Neuronal stem cell (in vitro differentiated cells): Measurements from ENCODE around the gene HRH3.

ENCODE experiments used
- DNase-seq: peaks from one replicate; pipeline ENCODE4 v3.0.0-alpha.2; 2013; ENCODE audit warnings: low spot score
- H2AFZ ChIP-seq: one replicate; pipeline ENCODE4 v1.6.1; 2013; ENCODE audit warnings: mild to moderate bottlenecking, low read length, inconsistent platforms
- H2AK5ac ChIP-seq: 2 replicates; pipeline ENCODE4 v1.6.1; 2013; ENCODE audit warnings: low read depth, mild to moderate bottlenecking, inconsistent platforms, low read length, moderate library complexity, mixed read lengths
- H2BK120ac ChIP-seq: 2 replicates; pipeline ENCODE4 v1.6.1; 2013; ENCODE audit warnings: low read depth, mild to moderate bottlenecking, inconsistent platforms, low read length, moderate library complexity, mixed read lengths
- H2BK12ac ChIP-seq: one replicate; pipeline ENCODE4 v1.6.1; 2013; ENCODE audit warnings: low read length, inconsistent platforms
- H2BK15ac ChIP-seq: 2 replicates; pipeline ENCODE4 v1.6.1; 2013; ENCODE audit warnings: mild to moderate bottlenecking, low read length, inconsistent platforms, mixed read lengths
- H2BK5ac ChIP-seq: one replicate; pipeline ENCODE4 v1.6.1; 2013; ENCODE audit warnings: inconsistent platforms, mild to moderate bottlenecking, low read length, moderate library complexity
- H3K14ac ChIP-seq: one replicate; pipeline ENCODE4 v1.6.1; 2013; ENCODE audit warnings: low read length, inconsistent platforms
- H3K18ac ChIP-seq: 2 replicates; pipeline ENCODE4 v1.6.1; 2013; ENCODE audit warnings: low read length, inconsistent platforms
- H3K23ac ChIP-seq: 2 replicates; pipeline ENCODE4 v1.6.1; 2013; ENCODE audit warnings: low read depth, mild to moderate bottlenecking, mixed read lengths, low read length, inconsistent platforms; ENCODE audit not compliant: poor library complexity
- H3K27ac ChIP-seq: replicated peaks from 3 replicates; pipeline ENCODE4 v1.5.1; 2013; ENCODE audit warnings: low read length, inconsistent platforms
- H3K27me3 ChIP-seq, 3 experiments: 2 replicates each; pipeline ENCODE4 v1.6.1; 2013; ENCODE audit warnings: low read length in 3 of 3, mild to moderate bottlenecking in 2 of 3, inconsistent platforms in 1 of 3, low read depth in 1 of 3, mixed read lengths in 1 of 3, moderate library complexity in 1 of 3; ENCODE audit not compliant: control insufficient read depth in 3 of 3, insufficient read depth in 3 of 3
- H3K36me3 ChIP-seq, 2 donors: replicated peaks in 1 of 2; 2 replicates each; pipeline ENCODE4 v1.6.1; 2013; ENCODE audit warnings: low read length in 2 of 2; ENCODE audit not compliant: control insufficient read depth in 2 of 2, insufficient read depth in 2 of 2
- H3K4ac ChIP-seq: 2 replicates; pipeline ENCODE4 v1.6.1; 2013; ENCODE audit warnings: inconsistent platforms, mild to moderate bottlenecking, low read length, moderate library complexity
- H3K4me1 ChIP-seq, 2 donors: 1 replicate in 1 of 2; 2 replicates in 1 of 2; pipeline ENCODE4 v1.6.1; 2013; ENCODE audit warnings: low read length in 2 of 2, low read depth in 1 of 2; ENCODE audit not compliant: control insufficient read depth in 2 of 2, insufficient read depth in 1 of 2
- H3K4me2 ChIP-seq: one replicate; pipeline ENCODE4 v1.6.1; 2013; ENCODE audit warnings: mild to moderate bottlenecking, low read length, inconsistent platforms; ENCODE audit not compliant: insufficient read depth, poor library complexity, severe bottlenecking
- H3K4me3 ChIP-seq, 2 donors: 2 replicates each; pipeline ENCODE4 v1.5.1; 2013; ENCODE audit warnings: low read length in 2 of 2, mild to moderate bottlenecking in 2 of 2, inconsistent platforms in 1 of 2, moderate library complexity in 1 of 2
- H3K79me1 ChIP-seq: one replicate; pipeline ENCODE4 v1.6.1; 2013; ENCODE audit warnings: low read depth, mild to moderate bottlenecking, inconsistent platforms, low read length, moderate library complexity
- H3K9ac ChIP-seq: one replicate; pipeline ENCODE4 v1.6.1; 2013; ENCODE audit warnings: mild to moderate bottlenecking, low read depth, low read length, inconsistent platforms; ENCODE audit not compliant: poor library complexity
- H3K9me3 ChIP-seq, 2 donors: replicated peaks in 1 of 2; 2 replicates each; pipeline versions ENCODE3 to v1.6.1; 2013; ENCODE audit warnings: low read length in 2 of 2, mild to moderate bottlenecking in 2 of 2, inconsistent platforms in 1 of 2, low read depth in 1 of 2, mixed read lengths in 1 of 2, moderate library complexity in 1 of 2; ENCODE audit not compliant: control insufficient read depth in 2 of 2, insufficient read depth in 1 of 2
- H4K8ac ChIP-seq: one replicate; pipeline ENCODE4 v1.6.1; 2013; ENCODE audit warnings: low read depth, mild to moderate bottlenecking, inconsistent platforms, low read length, moderate library complexity
- H4K91ac ChIP-seq: one replicate; pipeline ENCODE4 v1.6.1; 2013; ENCODE audit warnings: low read length, low read depth, mild to moderate bottlenecking, inconsistent platforms; ENCODE audit not compliant: poor library complexity
- WGBS, 2 donors: extraction: QIAGEN DNeasy Blood & Tissue Kit; methylation state at CpG; one replicate each; pipeline ENCODE4 v1.1.7; 2013; ENCODE audit warnings: missing lambda C conversion rate in 2 of 2, mixed read lengths in 1 of 2; ENCODE audit not compliant: insufficient read length in 2 of 2, insufficient replicate concordance in 1 of 2; ENCODE audit errors: extremely low coverage in 2 of 2; 5-methylcytosine and 5-hydroxymethylcytosine counted together

Gene HRH3

GRCh38 chr20:62232770-62233645 lies 12.9 kb upstream of the HRH3 start:
- Histone ChIP-seq H3K23ac (peak overlapping the region; percentile 1), H3K4me3 (no peak overlapping the region), H2BK120ac (no peak overlapping the region), H3K4me2 (no peak overlapping the region), H4K8ac (no peak overlapping the region), H3K18ac (no peak overlapping the region), H2AFZ (no peak overlapping the region), H3K9ac (no peak overlapping the region), H3K27ac (no peak overlapping the region), H2AK5ac (peak overlapping the region; percentile 88), H2BK5ac (no peak overlapping the region), H3K4ac (no peak overlapping the region), H4K91ac (no peak overlapping the region), H3K27me3 (no peaks in the 10 kb centered on the region), H2BK15ac (no peak overlapping the region), H3K4me1 (peaks cover 29 to 38% of the 10 kb centered on the region in 2 donors), H2BK12ac (no peak overlapping the region), H3K36me3 (no peaks in the 10 kb centered on the region), H3K9me3 (peaks cover 0 to 7% of the 10 kb centered on the region in 2 donors), H3K79me1 (no peaks in the 10 kb centered on the region), H3K14ac (no peak overlapping the region)
- no CpG with 5 or more reads among the region's 18 CpGs for WGBS, 2 donors
- DNase-seq = no peak

GRCh38 chr20:62232194-62232593 lies 12.1 kb upstream of the HRH3 start:
- peak overlapping the region; percentile 59 for H3K18ac ChIP-seq
- H3K27ac ChIP-seq = no peak overlapping the region
- H2BK12ac ChIP-seq = no peak overlapping the region
- H3K9ac ChIP-seq = no peak overlapping the region
- H2AK5ac ChIP-seq = peak overlapping the region; percentile 88
- no peak overlapping the region for H4K8ac ChIP-seq
- no peak overlapping the region for H2AFZ ChIP-seq
- peaks cover 0 to 7% of the 10 kb centered on the region in 2 donors for H3K9me3 ChIP-seq
- no peak overlapping the region for H3K14ac ChIP-seq
- no peak overlapping the region for H3K4ac ChIP-seq
- no peaks in the 10 kb centered on the region for H3K79me1 ChIP-seq
- H3K23ac ChIP-seq = no peak overlapping the region
- no peak for DNase-seq
- no peak overlapping the region for H3K4me2 ChIP-seq
- no peak overlapping the region for H2BK5ac ChIP-seq
- H3K27me3 ChIP-seq = peaks cover 0 to 8% (median 0%) of the 10 kb centered on the region in 3 experiments
- WGBS, 2 donors = no CpG with 5 or more reads among the region's 7 CpGs
- H3K4me1 ChIP-seq = peaks cover 25 to 31% of the 10 kb centered on the region in 2 donors
- no peak overlapping the region for H3K4me3 ChIP-seq
- H3K36me3 ChIP-seq = no peaks in the 10 kb centered on the region
- peak overlapping the region; percentile 62 for H4K91ac ChIP-seq
- peak overlapping the region; percentile 69 for H2BK15ac ChIP-seq
- H2BK120ac ChIP-seq = peak overlapping the region; percentile 13

- Histone ChIP-seq H3K9me3 (peaks cover 0 to 7% of the 10 kb centered on the region in 2 donors), H3K4me2 (no peak overlapping the region)
Measured at GRCh38 chr20:62231292-62231691, 11.2 kb upstream of the HRH3 start.

DNA sequence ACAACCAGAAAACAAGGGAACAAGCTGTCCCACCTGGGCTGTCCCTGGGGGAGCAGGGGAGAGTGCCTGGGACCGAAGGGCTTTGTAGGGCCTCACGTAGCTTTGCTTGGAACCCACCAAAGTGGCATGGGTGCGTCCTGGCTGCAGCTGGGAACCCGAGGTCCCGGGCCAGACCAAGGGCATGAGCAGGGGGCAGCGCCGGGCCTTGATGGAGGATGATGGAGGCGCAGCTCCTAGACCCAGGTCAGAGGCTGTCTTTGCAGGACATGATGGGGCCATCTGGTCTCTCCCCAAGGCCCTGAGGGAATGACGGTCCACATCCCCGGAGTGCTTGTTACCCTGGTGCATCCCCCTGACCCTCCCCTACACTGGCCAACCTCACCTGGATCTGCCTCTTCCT lies 10.6 kb upstream of the HRH3 start:
- H3K14ac ChIP-seq = no peak overlapping the region
- no peak overlapping the region for H2BK5ac ChIP-seq
- H3K18ac ChIP-seq = peak overlapping the region; percentile 44
- peak overlapping the region; percentile 8 for H3K4ac ChIP-seq
- H2BK120ac ChIP-seq = no peak overlapping the region
- H3K27ac ChIP-seq = no peak overlapping the region
- WGBS, 2 donors = no CpG with 5 or more reads among the region's 10 CpGs
- no peaks in the 10 kb centered on the region for H3K36me3 ChIP-seq
- no peak overlapping the region for H4K91ac ChIP-seq
- H2AK5ac ChIP-seq = peak overlapping the region; percentile 60
- H3K23ac ChIP-seq = peak overlapping the region; percentile 16
- no peak overlapping the region for H3K4me2 ChIP-seq
- no peak overlapping the region for H2AFZ ChIP-seq
- no peak for DNase-seq
- peak overlapping the region; percentile 69 for H2BK15ac ChIP-seq
- peaks cover 0 to 7% of the 10 kb centered on the region in 2 donors for H3K9me3 ChIP-seq
- H3K4me1 ChIP-seq = peaks cover 13 to 18% of the 10 kb centered on the region in 2 donors
- no peak overlapping the region for H4K8ac ChIP-seq
- H3K79me1 ChIP-seq = no peaks in the 10 kb centered on the region
- peak overlapping the region in 1 of 2 donors; percentile 49 for H3K4me3 ChIP-seq
- H3K27me3 ChIP-seq = peaks cover 0 to 23% (median 0%) of the 10 kb centered on the region in 3 experiments
- no peak overlapping the region for H2BK12ac ChIP-seq
- H3K9ac ChIP-seq = no peak overlapping the region

More at GRCh38 chr20:62231292-62231691, 11.2 kb upstream of the HRH3 start:
- Histone ChIP-seq H3K18ac (peak overlapping the region; percentile 22), H3K14ac (no peak overlapping the region), H3K4me3 (no peak overlapping the region), H4K8ac (no peak overlapping the region), H2AK5ac (peak overlapping the region; percentile 60), H4K91ac (no peak overlapping the region), H2BK120ac (no peak overlapping the region), H3K9ac (no peak overlapping the region), H2AFZ (no peak overlapping the region), H3K36me3 (no peaks in the 10 kb centered on the region), H3K4ac (no peak overlapping the region), H2BK15ac (peak overlapping the region; percentile 69), H3K27me3 (peaks cover 0 to 17% (median 0%) of the 10 kb centered on the region in 3 experiments), H3K79me1 (no peaks in the 10 kb centered on the region), H3K27ac (no peak overlapping the region), H3K4me1 (peaks cover 18 to 24% of the 10 kb centered on the region in 2 donors), H3K23ac (no peak overlapping the region), H2BK5ac (no peak overlapping the region), H2BK12ac (no peak overlapping the region)
- no CpG with 5 or more reads among the region's 6 CpGs for WGBS, 2 donors
- no peak for DNase-seq
